Osteocyte (in vitro differentiated cells): Measurements from ENCODE around the gene SPRED3. TPM values are rescaled to one million over a fixed set of nuclear protein-coding genes. Genes with fewer than 3 reads are reported as not detected.
A peak's percentile ranks its signal among the peaks of the same experiment; 100 is the strongest.
"Not testable (repeated sequence)": the region's sequence is repeated elsewhere in the genome, so short reads cannot be mapped to it uniquely, and the experiment has no call there.

Experiments used
- DNase-seq: peaks from one replicate; pipeline ENCODE4 v3.0.0; 2021; ENCODE audit warnings: mixed read lengths; ENCODE audit not compliant: unreplicated experiment; ENCODE audit errors: extremely low spot score
- H3K27ac Mint-ChIP-seq: one replicate; pipeline ENCODE4 v1.8.0; 2021; ENCODE audit warnings: mild to moderate bottlenecking, mixed read lengths; ENCODE audit not compliant: unreplicated experiment
- H3K27me3 Mint-ChIP-seq: one replicate; pipeline ENCODE4 v1.8.0; 2021; ENCODE audit warnings: mixed read lengths; ENCODE audit not compliant: unreplicated experiment
- H3K36me3 Mint-ChIP-seq: one replicate; pipeline ENCODE4 v1.8.0; 2021; ENCODE audit warnings: mixed read lengths; ENCODE audit not compliant: unreplicated experiment
- H3K4me1 Mint-ChIP-seq: one replicate; pipeline ENCODE4 v1.8.0; 2021; ENCODE audit warnings: mixed read lengths; ENCODE audit not compliant: unreplicated experiment
- H3K4me3 Mint-ChIP-seq: one replicate; pipeline ENCODE4 v1.8.0; 2021; ENCODE audit warnings: mild to moderate bottlenecking, moderate library complexity, mixed read lengths; ENCODE audit not compliant: unreplicated experiment
- H3K9me3 Mint-ChIP-seq: one replicate; pipeline ENCODE4 v1.8.0; 2021; ENCODE audit warnings: mixed read lengths; ENCODE audit not compliant: unreplicated experiment
- CTCF ChIP-seq: fragments of 200-600 bp; sonication (generic); IDR thresholded peaks from 2 replicates; pipeline ENCODE4 v1.5.0; 2021; ENCODE audit warnings: antibody characterized with exemption, mild to moderate bottlenecking, moderate library complexity
- total RNA-seq: library from RNA; stranded (reverse); gene quantifications from 2 replicates; pipeline ENCODE4 v1.2.1, GENCODE V29; 2021

SPRED3 gene
- total RNA-seq, 1 donor from 2014 or later: 5.9 TPM

DNA sequence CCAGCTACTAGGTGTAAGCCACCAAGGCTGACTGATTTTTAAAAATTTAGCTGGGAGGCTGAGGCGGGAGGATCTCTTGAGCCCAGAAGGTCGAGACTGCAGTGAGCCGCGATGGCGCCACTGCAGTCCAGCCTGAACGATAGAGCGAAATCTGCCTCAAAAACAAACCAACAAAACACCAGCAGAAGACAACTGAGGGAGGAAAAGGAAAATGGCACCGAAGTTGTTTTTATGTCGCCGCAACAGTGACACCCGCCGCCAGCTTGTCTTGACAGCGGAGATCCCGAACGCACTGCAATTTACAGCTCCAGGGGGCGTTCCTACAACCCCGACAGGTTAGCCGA, 14.1 kb downstream of the SPRED3 start:
- Mint-ChIP-seq H3K27ac (peak overlapping the region; percentile 41), H3K36me3 (peaks cover 6% of the 10 kb centered on the region), H3K4me3 (peak overlapping the region; percentile 90), H3K9me3 (no peaks in the 10 kb centered on the region), H3K4me1 (peaks cover 8% of the 10 kb centered on the region), H3K27me3 (no peaks in the 10 kb centered on the region)
- no peak for TF ChIP-seq CTCF
- no peak for DNase-seq

DNA sequence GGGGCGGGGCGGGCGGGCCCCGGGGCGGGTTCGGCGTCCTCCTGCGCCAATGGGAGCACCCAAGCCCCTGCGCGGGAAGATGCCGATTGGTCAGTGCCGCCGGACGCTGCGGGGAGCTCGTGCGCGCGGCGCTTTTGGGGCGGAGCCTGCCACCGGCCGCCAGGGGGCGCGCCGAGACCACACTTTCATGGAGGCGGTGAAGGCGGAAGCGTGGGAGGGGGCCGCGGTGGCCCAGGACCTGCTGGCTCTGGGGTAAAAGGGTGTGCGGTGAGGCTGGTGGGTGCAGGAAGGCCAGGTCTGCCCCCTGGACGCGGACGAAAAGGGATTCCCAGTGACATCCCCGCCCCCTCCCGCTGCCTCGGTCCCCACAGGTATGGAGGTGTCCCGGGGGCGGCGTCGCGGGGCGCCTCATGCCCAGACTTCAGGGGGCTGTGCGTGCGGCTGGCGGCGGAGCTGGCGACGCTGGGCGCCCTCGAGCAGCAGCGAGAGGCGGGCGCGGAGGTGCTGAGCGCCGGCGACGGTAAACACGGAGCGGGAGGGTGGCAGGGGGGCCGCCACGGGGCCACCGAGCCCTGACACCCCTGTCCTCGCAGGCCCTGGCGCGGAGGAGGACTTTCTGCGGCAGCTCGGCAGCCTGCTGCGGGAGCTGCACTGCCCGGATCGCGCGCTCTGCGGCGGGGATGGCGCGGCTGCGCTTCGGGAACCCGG, 14.6 kb downstream of the SPRED3 start, which contains the start of gene FAM98C:
Gene FAM98C, plus strand, starts transcription at position 127 of the 708 bp plus-strand sequence. Its CDS starts 61 bp downstream, at position 188.
- Mint-ChIP-seq H3K27ac (peak within 1 kb of the TSS; percentile 79), H3K4me1 (peaks cover 8% of the 10 kb centered on the region), H3K4me3 (peak within 1 kb of the TSS; percentile 90), H3K9me3 (no peaks in the 10 kb centered on the region), H3K36me3 (peaks cover 8% of the 10 kb centered on the region), H3K27me3 (no peaks in the 10 kb centered on the region)
- peak; percentile 99 for DNase-seq
- peak; percentile 100 for TF ChIP-seq CTCF

GRCh38 chr19:38404858-38405257, 16.4 kb downstream of the SPRED3 start:
- no peak for DNase-seq
- no peak overlapping the region for H3K27ac Mint-ChIP-seq
- peaks cover 8% of the 10 kb centered on the region for H3K4me1 Mint-ChIP-seq
- TF ChIP-seq CTCF: no peak
- no peaks in the 10 kb centered on the region for H3K27me3 Mint-ChIP-seq
- peaks cover 9% of the 10 kb centered on the region for H3K36me3 Mint-ChIP-seq
- no peaks in the 10 kb centered on the region for H3K9me3 Mint-ChIP-seq
- H3K4me3 Mint-ChIP-seq: peak overlapping the region; percentile 32

DNA sequence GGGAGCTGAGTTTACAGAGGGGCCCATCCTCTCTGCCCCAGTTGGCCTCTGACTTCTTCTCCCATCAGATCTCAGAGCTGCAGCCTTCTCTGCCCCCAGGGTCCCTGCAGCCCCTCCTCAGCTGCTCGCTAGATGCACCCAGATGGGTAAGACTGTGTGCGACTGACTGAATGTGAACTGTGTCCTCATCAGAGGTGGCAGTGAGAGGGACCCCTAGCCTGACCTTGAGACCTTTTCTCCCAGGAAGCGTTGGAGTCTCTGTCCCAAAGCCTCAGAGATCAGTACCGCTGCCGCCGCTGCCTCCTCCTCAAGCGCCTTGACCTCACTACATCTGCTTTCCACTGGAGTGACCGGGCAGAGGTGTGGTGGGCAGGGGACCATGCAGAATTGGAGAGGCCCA, 16.8 kb downstream of the SPRED3 start:
- no peak for TF ChIP-seq CTCF
- peaks cover 8% of the 10 kb centered on the region for H3K4me1 Mint-ChIP-seq
- peaks cover 10% of the 10 kb centered on the region for H3K36me3 Mint-ChIP-seq
- H3K9me3 Mint-ChIP-seq: no peaks in the 10 kb centered on the region
- H3K27ac Mint-ChIP-seq: no peak overlapping the region
- no peaks in the 10 kb centered on the region for H3K27me3 Mint-ChIP-seq
- DNase-seq: no peak
- H3K4me3 Mint-ChIP-seq: no peak overlapping the region

- Mint-ChIP-seq H3K36me3 (peaks cover 10% of the 10 kb centered on the region), H3K4me3 (no peak overlapping the region), H3K9me3 (no peaks in the 10 kb centered on the region), H3K27ac (no peak overlapping the region), H3K4me1 (no peaks in the 10 kb centered on the region), H3K27me3 (no peaks in the 10 kb centered on the region)
- TF ChIP-seq CTCF: no peak
- no peak for DNase-seq
These were observed 21.2 kb downstream of the SPRED3 start for GRCh38 chr19:38409631-38410133.

DNA sequence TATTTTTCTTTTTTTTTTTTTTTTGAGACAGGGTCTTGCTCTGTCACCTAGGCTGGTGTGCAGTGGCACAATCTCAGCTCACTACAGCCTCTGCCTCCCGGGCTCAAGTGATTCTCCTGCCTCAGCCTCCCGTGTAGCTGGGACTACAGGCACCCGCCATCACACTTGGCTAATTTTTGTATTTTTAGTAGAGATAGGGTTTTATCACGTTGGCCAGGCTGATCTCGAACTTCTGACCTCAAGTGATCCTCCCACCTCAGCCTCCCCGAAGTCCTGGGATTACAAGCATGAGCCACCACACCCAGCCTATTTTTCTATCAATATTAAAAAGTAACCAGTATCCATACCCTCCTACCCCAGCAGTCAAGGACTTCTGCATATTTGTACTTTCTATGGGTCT, 21.9 kb downstream of the SPRED3 start:
- not testable (repeated sequence) for DNase-seq, H3K9me3 Mint-ChIP-seq, H3K4me1 Mint-ChIP-seq, H3K4me3 Mint-ChIP-seq, H3K27ac Mint-ChIP-seq, H3K36me3 Mint-ChIP-seq, H3K27me3 Mint-ChIP-seq
